Inflammatory macrophage (primary cell): ENCODE measurements around the gene GTF2H4.
A peak's percentile ranks its signal among the peaks of the same experiment; 100 is the strongest.

ENCODE experiments used
- DNase-seq, 2 donors: peaks; one replicate each; pipeline ENCODE4 v3.0.0-alpha.2; 2020 to 2022

Gene GTF2H4

GRCh38 chr6:30960907-30961673 lies 53.1 kb downstream of the GTF2H4 start:
- DNase-seq = peak in 1 of 2 donors; percentile 7

- no peak for DNase-seq
Measured at GRCh38 chr6:30962716-30963115, 54.7 kb downstream of the GTF2H4 start.

GRCh38 chr6:30963641-30964040 lies 55.6 kb downstream of the GTF2H4 start:
- no peak for DNase-seq
